Measurements from ENCODE around the gene SERPINB1.

The SERPINB1 gene

GRCh38 chr6:2834262-2834661, 7.4 kb downstream of the SERPINB1 start:
- no peaks in the 10 kb centered on the region for H3K9me2 ChIP-seq (replicated peaks; ENCODE audit: insufficient read depth, low read length)
- H3K27ac ChIP-seq (ENCODE audit: low read depth, low read length) = no peak overlapping the region
- H3K79me2 ChIP-seq (ENCODE audit: insufficient read depth, low read length) = no peaks in the 10 kb centered on the region
- H3K36me3 ChIP-seq (ENCODE audit: low read length) = peaks cover 51% of the 10 kb centered on the region
- no peak overlapping the region for H3K9ac ChIP-seq (ENCODE audit: low read length)
- TF ChIP-seq CTCF (IDR thresholded peaks at IDR 0.05; ENCODE audit: insufficient read depth, low read length, poor library complexity, severe bottlenecking) (no peak), EZH2phosphoT487 (conservative IDR thresholded peaks at IDR 0.05; ENCODE audit: low read length) (no peak)
- H4K20me1 ChIP-seq (ENCODE audit: low read depth, low read length) = peaks cover 3% of the 10 kb centered on the region; the same call in 1 of the 2 replicates
- H3F3A ChIP-seq (ENCODE audit: insufficient read depth) = peaks cover 25% of the 10 kb centered on the region
- H2AFZ ChIP-seq (ENCODE audit: low read depth, low read length, severe bottlenecking) = no peak overlapping the region
- H3K9me3 ChIP-seq (ENCODE audit: insufficient read depth, low read length) = no peaks in the 10 kb centered on the region
- no peaks in the 10 kb centered on the region for H3K27me3 ChIP-seq (ENCODE audit: low read length)
- no peak overlapping the region for H3K4me2 ChIP-seq (ENCODE audit: low read depth, low read length, poor library complexity, severe bottlenecking)
- no peak overlapping the region for H3K4me3 ChIP-seq (ENCODE audit: insufficient read depth, low read length, poor library complexity, severe bottlenecking)

- no peak overlapping the region for H3K4me3 ChIP-seq (ENCODE audit: insufficient read depth, low read length, poor library complexity, severe bottlenecking)
- no peak overlapping the region for H3K9ac ChIP-seq (ENCODE audit: low read length)
- H4K20me1 ChIP-seq (ENCODE audit: low read depth, low read length) = peaks cover 3% of the 10 kb centered on the region; the same call in 1 of the 2 replicates
- no peak overlapping the region for H3K4me2 ChIP-seq (ENCODE audit: low read depth, low read length, poor library complexity, severe bottlenecking)
- H3K9me3 ChIP-seq (ENCODE audit: insufficient read depth, low read length) = no peaks in the 10 kb centered on the region
- no peak overlapping the region for H3K27ac ChIP-seq (ENCODE audit: low read depth, low read length)
- H3K9me2 ChIP-seq (replicated peaks; ENCODE audit: insufficient read depth, low read length) = no peaks in the 10 kb centered on the region
- peaks cover 15% of the 10 kb centered on the region; the same call in 1 of the 2 replicates for H3F3A ChIP-seq (ENCODE audit: insufficient read depth)
- peaks cover 33% of the 10 kb centered on the region for H3K36me3 ChIP-seq (ENCODE audit: low read length)
- no peak for TF ChIP-seq CTCF (IDR thresholded peaks at IDR 0.05; ENCODE audit: insufficient read depth, low read length, poor library complexity, severe bottlenecking)
- TF ChIP-seq EZH2phosphoT487 (conservative IDR thresholded peaks at IDR 0.05; ENCODE audit: low read length) = no peak
- no peak overlapping the region for H2AFZ ChIP-seq (ENCODE audit: low read depth, low read length, severe bottlenecking)
- no peaks in the 10 kb centered on the region for H3K79me2 ChIP-seq (ENCODE audit: insufficient read depth, low read length)
- H3K27me3 ChIP-seq (ENCODE audit: low read length) = no peaks in the 10 kb centered on the region
Observed at GRCh38 chr6:2831392-2831791, 10.3 kb downstream of the SERPINB1 start.

- H3K27me3 ChIP-seq (ENCODE audit: low read length) = no peaks in the 10 kb centered on the region
- H2AFZ ChIP-seq (ENCODE audit: low read depth, low read length, severe bottlenecking) = no peak overlapping the region
- peaks cover 3% of the 10 kb centered on the region; the same call in 1 of the 2 replicates for H4K20me1 ChIP-seq (ENCODE audit: low read depth, low read length)
- no peaks in the 10 kb centered on the region for H3K9me2 ChIP-seq (replicated peaks; ENCODE audit: insufficient read depth, low read length)
- H3K9ac ChIP-seq (ENCODE audit: low read length) = no peak overlapping the region
- no peaks in the 10 kb centered on the region for H3K9me3 ChIP-seq (ENCODE audit: insufficient read depth, low read length)
- peaks cover 21% of the 10 kb centered on the region; the same call in 1 of the 2 replicates for H3F3A ChIP-seq (ENCODE audit: insufficient read depth)
- no peak for TF ChIP-seq CTCF (IDR thresholded peaks at IDR 0.05; ENCODE audit: insufficient read depth, low read length, poor library complexity, severe bottlenecking)
- no peak for TF ChIP-seq EZH2phosphoT487 (conservative IDR thresholded peaks at IDR 0.05; ENCODE audit: low read length)
- H3K4me3 ChIP-seq (ENCODE audit: insufficient read depth, low read length, poor library complexity, severe bottlenecking) = no peak overlapping the region
- H3K36me3 ChIP-seq (ENCODE audit: low read length) = peaks cover 23% of the 10 kb centered on the region
- H3K4me2 ChIP-seq (ENCODE audit: low read depth, low read length, poor library complexity, severe bottlenecking) = no peak overlapping the region
- H3K27ac ChIP-seq (ENCODE audit: low read depth, low read length) = no peak overlapping the region
- no peaks in the 10 kb centered on the region for H3K79me2 ChIP-seq (ENCODE audit: insufficient read depth, low read length)
Observed at GRCh38 chr6:2830183-2830582, 11.5 kb downstream of the SERPINB1 start.

Measured in SU-DHL-6 (cell line).